ENCODE results near the gene ZNF831. TPM values are rescaled to one million over a fixed set of nuclear protein-coding genes. Genes with fewer than 3 reads are reported as not detected.

ZNF831 gene
- polyA plus RNA-seq, 1 donor = 0.20 TPM

GRCh38 chr20:59247731-59248684 lies 84.4 kb downstream of the ZNF831 start:
- no peak for DNase-seq (ENCODE audit: low read depth)

GRCh38 chr20:59250293-59250692 lies 86.7 kb downstream of the ZNF831 start:
- DNase-seq (ENCODE audit: low read depth) = no peak

- no peak for DNase-seq (ENCODE audit: low read depth)
Observed at GRCh38 chr20:59253325-59253724, 89.7 kb downstream of the ZNF831 start.

GRCh38 chr20:59253779-59254319 lies 90.2 kb downstream of the ZNF831 start:
- no peak for DNase-seq (ENCODE audit: low read depth)

- no peak for DNase-seq (ENCODE audit: low read depth)
Observed at GRCh38 chr20:59255256-59255655, 91.6 kb downstream of the ZNF831 start.

GRCh38 chr20:59258221-59258621 lies 94.6 kb downstream of the ZNF831 start:
- no peak for DNase-seq (ENCODE audit: low read depth)

- no peak for DNase-seq (ENCODE audit: low read depth)
Observed at GRCh38 chr20:59259946-59260345, 96.3 kb downstream of the ZNF831 start.

- no peak for DNase-seq (ENCODE audit: low read depth)
Observed at GRCh38 chr20:59265298-59265697, 101.7 kb downstream of the ZNF831 start.

- no peak for DNase-seq (ENCODE audit: low read depth)
Observed at GRCh38 chr20:59268870-59269269, 105.2 kb downstream of the ZNF831 start.

- no peak for DNase-seq (ENCODE audit: low read depth)
Observed at GRCh38 chr20:59269411-59270025, 105.9 kb downstream of the ZNF831 start.

- no peak for DNase-seq (ENCODE audit: low read depth)
Observed at GRCh38 chr20:59270380-59270779, 106.8 kb downstream of the ZNF831 start.

GRCh38 chr20:59273739-59274357 lies 110.2 kb downstream of the ZNF831 start:
- no peak for DNase-seq (ENCODE audit: low read depth)

- no peak for DNase-seq (ENCODE audit: low read depth)
Observed at GRCh38 chr20:59276938-59277337, 113.3 kb downstream of the ZNF831 start.

- DNase-seq (ENCODE audit: low read depth) = no peak
Observed at GRCh38 chr20:59284470-59284869, 120.8 kb downstream of the ZNF831 start.

GRCh38 chr20:59289994-59290393 lies 126.4 kb downstream of the ZNF831 start:
- DNase-seq (ENCODE audit: low read depth) = no peak

GRCh38 chr20:59291740-59292383 lies 128.2 kb downstream of the ZNF831 start:
- no peak for DNase-seq (ENCODE audit: low read depth)

GRCh38 chr20:59295531-59295930 lies 131.9 kb downstream of the ZNF831 start:
- DNase-seq (ENCODE audit: low read depth) = no peak

- no peak for DNase-seq (ENCODE audit: low read depth)
Observed at GRCh38 chr20:59297686-59298085, 134.1 kb downstream of the ZNF831 start.

GRCh38 chr20:59299945-59300332 lies 136.3 kb downstream of the ZNF831 start:
- DNase-seq (ENCODE audit: low read depth) = no peak

GRCh38 chr20:59300333-59301081 lies 136.9 kb downstream of the ZNF831 start, which contains the start of gene EDN3:
Gene EDN3, plus strand, starts transcription at chr20:59300611. Its CDS starts 202 bp downstream, at chr20:59300813.
- no peak for DNase-seq (ENCODE audit: low read depth)
